ENCODE measurements around the gene DSG4. TPM values are rescaled to one million over a fixed set of nuclear protein-coding genes. Genes with fewer than 3 reads are reported as not detected.

DSG4 gene
- total and polyA plus RNA-seq, 2 of the 4 experiments (the other 2 are of a cell fraction): not detected

GRCh38 chr18:31426871-31427406 is 50.4 kb downstream of the DSG4 start:
- POLR2A ChIA-PET (ENCODE audit: unreplicated experiment): no interaction called here
- H2BK120ac ChIP-seq (ENCODE audit: low read depth, low read length): no peak overlapping the region

More at GRCh38 chr18:31426871-31427406, 50.4 kb downstream of the DSG4 start:
- H2BK15ac ChIP-seq (ENCODE audit: low read depth, low read length): no peak overlapping the region
- no peak overlapping the region for H2BK20ac ChIP-seq (ENCODE audit: low read depth, low read length)
- H2AFZ ChIP-seq (replicated peaks; ENCODE audit: low read length, poor library complexity): no peak overlapping the region
- in situ Hi-C loops (cut with MboI; ENCODE audit: low sequenced_read_pairs) (no loop called here), intact Hi-C loops (cut with micrococcal nuclease) (loop anchor here (10.0 kb wide), 1 partner anchor 398 kb away; no protein-coding TSS in a partner anchor), dilution Hi-C loops (cut with HindIII; ENCODE audit: low sequenced_read_pairs, unreplicated experiment) (no loop called here)
- H3K56ac ChIP-seq (ENCODE audit: extremely low read depth, insufficient read depth, low read length): no peak overlapping the region
- CTCF ChIA-PET: no interaction called here
- no peaks in the 10 kb centered on the region for H3K27me3 ChIP-seq (ENCODE audit: control insufficient read depth, insufficient read depth, low read length)
- H2BK5ac ChIP-seq (ENCODE audit: low read depth, low read length, poor library complexity, severe bottlenecking): no peak overlapping the region
- H2AK9ac ChIP-seq (replicated peaks; ENCODE audit: low read depth, low read length, poor library complexity): no peak overlapping the region
- no peak overlapping the region for H3K18ac ChIP-seq (ENCODE audit: low read depth, low read length)
- no peak for DNase-seq
- no peaks in the 10 kb centered on the region for H3K36me3 ChIP-seq (ENCODE audit: control insufficient read depth, insufficient read depth, low read length)
- H3K4ac ChIP-seq (ENCODE audit: low read depth, low read length): no peak overlapping the region
- H2AK5ac ChIP-seq (ENCODE audit: low read depth, low read length): no peak overlapping the region
- TF ChIP-seq RFX5 (IDR thresholded peaks at IDR 0.05; ENCODE audit: low read depth, low read length): no peak
- TF ChIP-seq MAZ (IDR thresholded peaks at IDR 0.05; ENCODE audit: borderline replicate concordance, low read depth, low read length): no peak
- TF ChIP-seq SMC3 (IDR thresholded peaks at IDR 0.05; ENCODE audit: low read depth, low read length): no peak
- TF ChIP-seq CEBPB (IDR thresholded peaks at IDR 0.05; ENCODE audit: low read depth, low read length): no peak
- no peak for TF ChIP-seq RCOR1 (IDR thresholded peaks at IDR 0.05; ENCODE audit: insufficient replicate concordance, low read length)
- TF ChIP-seq CTCF (conservative IDR thresholded peaks at IDR 0.05; ENCODE audit: low read depth, low read length): no peak
- TF ChIP-seq FOS (IDR thresholded peaks at IDR 0.05; ENCODE audit: low read depth, low read length): no peak
- no peak for TF ChIP-seq MAFK (IDR thresholded peaks at IDR 0.05; ENCODE audit: low read depth, low read length)
- no peak for TF ChIP-seq MXI1 (IDR thresholded peaks at IDR 0.05; ENCODE audit: borderline replicate concordance, low read depth, low read length)
- no peak for TF ChIP-seq CHD1 (IDR thresholded peaks at IDR 0.05; ENCODE audit: low read depth, low read length)
- no peak for ATAC-seq (ENCODE audit: low read depth)
- H3K14ac ChIP-seq (replicated peaks; ENCODE audit: low read depth, low read length): no peak overlapping the region
- no peak overlapping the region for H3K4me2 ChIP-seq (ENCODE audit: low read depth, low read length)
- H3K4me1 ChIP-seq (ENCODE audit: control insufficient read depth, insufficient read depth, low read length): no peaks in the 10 kb centered on the region
- no peak overlapping the region for H3K23ac ChIP-seq (ENCODE audit: low read depth, low read length)
- H4K5ac ChIP-seq (ENCODE audit: low read depth, low read length): no peak overlapping the region
- no peaks in the 10 kb centered on the region for H4K20me1 ChIP-seq (ENCODE audit: insufficient read depth, low read length)
- no peak overlapping the region for H3K9ac ChIP-seq (ENCODE audit: low read depth, low read length)
- no peaks in the 10 kb centered on the region for H3K9me1 ChIP-seq (ENCODE audit: insufficient read depth, low read length)
- peaks cover 2% of the 10 kb centered on the region for H3K9me3 ChIP-seq (ENCODE audit: control insufficient read depth, insufficient read depth, low read length)
- H3K79me1 ChIP-seq (ENCODE audit: low read depth in 1 of 2, low read length in 2 of 2): no peaks in the 10 kb centered on the region
- BruUV-seq (replicated peaks): no TSS peak
- no CpG with 5 or more reads among the region's 5 CpGs for WGBS, 2 experiments (ENCODE audit: extremely low coverage in 2 of 2, insufficient read length in 1 of 2)
- no peak overlapping the region for H4K8ac ChIP-seq (ENCODE audit: low read depth in 2 of 2, low read length in 2 of 2)
- H3K27ac ChIP-seq (ENCODE audit: insufficient read depth, low read length): no peak overlapping the region
- no peak overlapping the region for H3K4me3 ChIP-seq (ENCODE audit: insufficient read depth, low read depth, low read length)
- no peak overlapping the region for H4K91ac ChIP-seq (ENCODE audit: insufficient read depth, low read depth, low read length)
